ENCODE data around the gene HOXC9. TPM values are rescaled to one million over a fixed set of nuclear protein-coding genes. Genes with fewer than 3 reads are reported as not detected.

Gene HOXC9
- total RNA-seq, 2 donors from 2014 or later: not detected

DNA sequence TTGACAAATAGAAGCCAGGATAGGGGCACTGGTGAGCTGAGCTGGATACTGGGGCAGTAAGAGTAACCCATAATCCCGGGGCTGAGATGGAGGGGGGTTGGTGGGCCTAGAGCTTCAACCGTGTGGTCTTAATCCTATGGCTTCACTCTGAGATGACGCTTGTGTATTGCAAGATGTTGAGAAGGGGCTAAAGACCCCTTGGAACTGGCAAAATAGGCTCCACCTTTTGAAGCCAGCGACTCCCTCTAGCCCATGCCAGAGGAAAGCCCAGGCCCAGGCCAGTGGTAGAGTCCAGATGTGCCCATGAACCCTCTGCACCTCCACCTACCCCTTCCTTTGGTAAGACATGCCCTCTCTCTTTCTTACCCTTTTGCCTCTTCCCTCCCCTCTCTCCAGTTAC is 40.6 kb upstream of the HOXC9 start:
- no peak for ATAC-seq

DNA sequence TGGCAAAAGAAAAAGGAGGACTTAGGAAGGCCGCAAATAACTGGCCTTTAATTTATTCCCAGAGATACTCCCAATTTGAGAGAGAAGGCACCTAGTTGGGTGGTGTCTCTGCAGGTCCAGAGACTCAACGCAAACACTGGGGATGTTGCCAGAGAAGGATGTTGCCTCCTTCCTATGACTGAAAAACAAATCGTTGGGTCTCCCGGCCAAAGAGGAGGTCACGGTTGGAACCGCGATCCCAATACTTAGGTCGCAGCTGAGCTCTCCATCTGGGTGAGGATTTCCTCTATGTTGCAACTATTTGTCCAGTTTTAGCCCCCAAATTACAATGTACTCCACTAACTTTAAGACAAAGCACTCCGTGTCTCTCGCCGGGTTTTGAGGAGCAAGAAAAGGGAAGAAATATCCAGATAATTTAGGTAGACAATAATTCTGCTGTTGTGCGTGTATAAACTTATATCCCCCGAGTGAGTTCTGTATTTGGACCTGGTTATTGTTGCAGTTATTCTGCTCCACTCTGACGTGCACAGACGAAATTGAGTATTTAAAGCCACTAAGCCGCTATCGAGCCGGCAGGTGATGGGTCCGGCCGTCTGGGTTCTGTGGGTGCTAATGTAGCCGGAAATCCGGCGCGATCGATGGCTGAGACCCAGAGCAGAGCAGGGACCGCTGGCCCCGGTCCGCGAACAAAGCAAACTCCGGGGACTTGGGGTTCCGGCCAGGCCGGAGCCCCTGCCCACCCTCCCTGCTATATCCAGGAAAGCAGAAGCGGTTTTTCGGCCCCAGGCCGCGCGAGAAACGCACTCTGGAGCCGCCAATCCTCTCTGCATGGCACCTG is 39.6 kb upstream of the HOXC9 start:
- no peaks in the 10 kb centered on the region for H3K9me3 Mint-ChIP-seq

More for the DNA sequence above, 40.6 kb upstream of the HOXC9 start:
- Mint-ChIP-seq H3K27ac (peak overlapping the region in 1 of 2 donors; percentile 67), H3K36me3 (peaks cover 6 to 10% of the 10 kb centered on the region in 2 donors), H3K9me3 (no peaks in the 10 kb centered on the region)
- DNase-seq (ENCODE audit: low spot score in 2 of 2): no peak

DNA sequence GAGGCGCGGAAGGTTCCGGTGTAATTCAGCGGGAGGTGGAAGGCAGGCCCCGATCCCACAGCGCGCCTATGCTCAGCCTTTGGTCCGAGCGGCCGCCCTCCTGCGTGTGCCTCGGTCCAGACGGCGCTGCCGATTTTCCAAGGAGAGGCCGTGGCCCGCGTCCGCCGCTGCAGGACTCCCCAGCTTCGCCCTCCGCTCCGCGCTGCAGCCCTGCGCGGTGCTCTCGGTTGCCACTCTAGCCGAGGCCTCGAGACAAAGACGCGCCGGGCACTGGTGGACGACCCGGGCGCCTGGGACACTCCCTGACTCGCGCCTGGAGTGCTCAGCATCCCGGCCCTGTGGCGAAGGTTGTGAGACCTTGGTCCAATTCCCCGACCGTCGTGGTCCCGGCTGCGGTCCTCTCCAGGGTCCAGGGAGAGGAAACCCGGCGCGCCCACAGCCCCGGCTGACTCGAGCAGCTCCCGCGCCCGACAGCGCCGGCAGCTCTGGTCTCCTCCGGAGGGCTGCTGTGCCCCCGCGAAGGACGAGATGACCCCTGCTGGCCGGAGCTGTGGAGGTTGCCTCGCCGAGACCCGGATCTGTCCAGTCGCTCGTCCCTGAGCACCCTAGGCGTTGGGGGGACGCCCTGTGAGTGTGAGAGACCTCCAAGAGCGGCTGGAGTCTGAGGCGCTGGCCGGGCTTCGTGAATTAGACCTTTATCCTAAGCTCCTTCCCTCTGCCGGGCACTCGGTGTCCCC is 38.8 kb upstream of the HOXC9 start:
- Mint-ChIP-seq H3K36me3 (peaks cover 6 to 10% of the 10 kb centered on the region in 2 donors), H3K9me3 (no peaks in the 10 kb centered on the region), H3K27ac (no peak overlapping the region)
- no peak for ATAC-seq
- DNase-seq (ENCODE audit: low spot score in 2 of 2): no peak

More for the DNA sequence above, 39.6 kb upstream of the HOXC9 start:
- ATAC-seq (no peak), DNase-seq (ENCODE audit: low spot score in 2 of 2) (no peak)
- peaks cover 6 to 10% of the 10 kb centered on the region in 2 donors for H3K36me3 Mint-ChIP-seq
- peak overlapping the region in 1 of 2 donors; percentile 90 for H3K27ac Mint-ChIP-seq

DNA sequence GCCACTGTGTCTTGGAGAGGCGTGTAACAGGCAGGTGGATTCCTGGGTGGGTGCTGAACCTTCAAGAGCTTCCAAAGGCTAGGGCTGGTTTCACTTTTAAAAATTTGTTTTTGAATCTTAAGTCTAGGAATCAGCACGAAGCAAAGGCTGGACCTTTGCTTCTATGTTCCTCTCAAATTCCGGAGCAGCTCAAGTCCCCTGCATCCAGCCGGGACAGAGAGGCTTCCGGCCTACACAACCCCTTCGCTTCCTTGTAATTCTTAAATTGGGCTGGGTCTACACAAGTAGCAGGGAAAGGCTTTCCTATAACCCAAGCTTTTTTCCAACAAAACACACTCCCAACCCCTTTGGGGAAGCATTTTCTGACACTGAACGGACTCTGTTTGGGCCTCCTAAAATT is 37.0 kb upstream of the HOXC9 start:
- Mint-ChIP-seq H3K36me3 (peaks cover 6 to 10% of the 10 kb centered on the region in 2 donors), H3K27ac (no peak overlapping the region), H3K9me3 (no peaks in the 10 kb centered on the region)
- ATAC-seq (no peak), DNase-seq (ENCODE audit: low spot score in 2 of 2) (no peak)

DNA sequence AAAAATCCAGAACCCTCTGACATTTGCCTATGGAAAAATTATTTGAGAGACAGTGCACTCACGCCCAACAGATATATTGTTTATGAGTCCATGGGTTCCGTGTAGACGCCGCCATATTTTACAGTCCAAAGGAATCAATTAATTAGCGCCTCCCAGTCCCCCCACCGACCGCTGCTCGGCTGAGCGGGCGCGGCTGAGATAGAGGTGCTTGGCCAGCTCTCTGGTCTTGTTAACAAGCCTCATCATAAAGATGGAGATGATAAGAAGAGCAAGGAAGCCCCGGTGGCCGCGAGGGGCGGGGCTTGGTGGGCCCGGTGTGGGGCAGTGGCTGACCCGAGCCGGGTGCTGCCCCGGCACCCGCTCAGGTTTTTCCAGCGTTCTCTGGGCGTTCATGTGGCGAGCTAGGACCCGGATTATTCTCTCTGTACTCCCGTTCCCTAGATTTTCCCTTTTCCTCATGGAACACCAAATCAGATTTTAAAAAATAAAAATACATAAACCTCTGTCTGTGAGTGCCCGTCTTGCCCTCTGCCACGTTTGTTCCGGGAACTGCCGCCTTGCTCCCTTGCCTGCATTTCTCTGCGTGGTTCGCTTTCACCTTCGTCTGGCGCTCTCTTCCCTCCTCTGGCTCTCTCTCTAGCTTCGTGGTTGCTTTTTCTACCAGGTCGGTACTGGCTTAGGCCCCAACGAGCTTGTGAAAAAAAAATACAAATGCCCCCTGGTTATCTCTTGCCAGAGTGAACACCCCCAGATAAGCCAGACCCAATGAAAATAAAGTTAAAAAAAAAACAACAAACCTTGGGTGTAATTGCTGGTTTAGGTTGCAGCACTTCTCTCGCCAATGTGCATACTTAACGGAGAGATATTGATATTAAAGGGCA is 36.3 kb upstream of the HOXC9 start:
- Mint-ChIP-seq H3K36me3 (peaks cover 6 to 10% of the 10 kb centered on the region in 2 donors), H3K27ac (no peak overlapping the region), H3K9me3 (no peaks in the 10 kb centered on the region)
- DNase-seq (ENCODE audit: low spot score in 2 of 2) (no peak), ATAC-seq (no peak)

DNA sequence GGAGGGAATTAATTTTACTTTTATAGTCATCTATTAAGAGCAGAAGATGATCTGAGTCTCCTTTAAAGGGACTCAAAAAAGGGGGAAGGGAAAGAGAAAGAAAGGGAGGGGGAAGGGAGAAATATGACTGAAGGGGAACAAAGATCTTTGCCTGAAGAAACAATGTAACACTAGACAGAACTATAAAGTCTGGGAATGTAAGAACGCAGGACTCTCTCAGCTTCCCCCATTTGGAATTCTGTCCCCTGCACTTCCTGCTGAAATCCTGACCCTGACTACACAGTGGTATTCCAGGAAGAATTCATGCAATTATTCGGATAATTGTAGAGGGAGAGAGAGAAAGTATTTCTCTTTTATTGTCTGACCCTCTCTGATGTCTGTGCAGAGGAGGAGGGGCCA is 35.6 kb upstream of the HOXC9 start:
- DNase-seq (ENCODE audit: low spot score in 2 of 2) (no peak), ATAC-seq (no peak)
- no peak overlapping the region for H3K27ac Mint-ChIP-seq

DNA sequence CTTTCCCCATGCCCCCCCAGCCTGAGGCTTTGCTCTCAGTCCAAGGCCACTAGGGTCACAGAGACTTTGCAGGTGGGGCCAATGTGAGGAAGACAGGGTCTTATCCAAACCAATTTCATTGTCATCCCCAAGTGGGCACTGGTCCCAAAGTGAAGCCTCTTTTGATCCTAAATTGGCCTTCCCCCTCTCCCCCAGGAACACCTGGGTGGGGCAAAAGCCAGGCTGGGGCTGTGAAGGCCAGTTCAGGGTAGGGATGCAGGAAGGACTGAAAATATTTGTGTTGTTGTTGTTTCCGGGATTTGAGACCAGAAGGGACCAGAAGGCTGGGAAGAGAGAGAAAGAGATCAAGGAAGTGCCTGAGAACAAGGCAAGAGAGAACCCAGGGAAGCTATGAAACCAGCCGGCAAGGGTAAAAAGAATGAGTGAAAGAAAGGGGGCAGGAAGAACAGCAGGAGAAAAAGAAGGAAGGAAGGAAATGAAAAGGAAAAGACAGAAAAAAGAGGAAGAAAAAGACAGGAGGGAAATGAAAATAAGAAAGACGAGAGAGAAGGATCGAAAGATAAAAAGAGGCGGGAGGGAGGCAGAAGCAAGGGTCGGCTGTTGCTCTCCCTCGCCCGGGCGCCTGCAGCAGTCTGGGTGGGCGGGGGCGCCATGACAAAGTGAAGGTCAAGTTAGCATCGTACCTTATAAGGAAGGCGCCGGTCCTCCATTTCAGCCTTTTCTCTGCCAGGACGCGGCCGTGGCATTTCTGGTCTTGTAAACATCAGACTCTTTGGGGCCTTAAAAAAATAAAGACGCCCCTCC is 34.5 kb upstream of the HOXC9 start:
- DNase-seq (ENCODE audit: low spot score in 2 of 2): no peak
- no peak for ATAC-seq
- peaks cover 2 to 5% of the 10 kb centered on the region in 2 donors for H3K36me3 Mint-ChIP-seq
- no peak overlapping the region for H3K27ac Mint-ChIP-seq
- no peaks in the 10 kb centered on the region for H3K9me3 Mint-ChIP-seq

More for the DNA sequence above, 35.6 kb upstream of the HOXC9 start:
- Mint-ChIP-seq H3K9me3 (no peaks in the 10 kb centered on the region), H3K36me3 (peaks cover 6 to 10% of the 10 kb centered on the region in 2 donors)

DNA sequence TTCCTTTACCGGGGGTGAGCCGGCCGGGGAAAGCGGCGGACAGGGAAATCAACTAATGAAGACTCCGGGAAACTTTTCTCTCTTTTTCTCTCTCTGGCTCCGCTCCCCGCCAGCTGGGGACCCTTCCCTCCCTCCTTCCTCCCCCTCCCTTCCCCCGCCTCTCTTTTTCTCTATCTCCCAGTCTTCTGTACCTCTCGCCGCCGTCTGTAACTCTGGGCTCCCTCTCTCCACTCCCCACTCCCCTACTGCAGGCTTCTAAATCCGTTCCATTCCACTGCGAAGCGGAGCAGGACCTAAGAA is 33.9 kb upstream of the HOXC9 start:
- peaks cover 0 to 6% of the 10 kb centered on the region in 2 donors for H3K36me3 Mint-ChIP-seq
- DNase-seq (ENCODE audit: low spot score in 2 of 2) (no peak), ATAC-seq (no peak)
- no peaks in the 10 kb centered on the region for H3K9me3 Mint-ChIP-seq
- H3K27ac Mint-ChIP-seq: no peak overlapping the region

DNA sequence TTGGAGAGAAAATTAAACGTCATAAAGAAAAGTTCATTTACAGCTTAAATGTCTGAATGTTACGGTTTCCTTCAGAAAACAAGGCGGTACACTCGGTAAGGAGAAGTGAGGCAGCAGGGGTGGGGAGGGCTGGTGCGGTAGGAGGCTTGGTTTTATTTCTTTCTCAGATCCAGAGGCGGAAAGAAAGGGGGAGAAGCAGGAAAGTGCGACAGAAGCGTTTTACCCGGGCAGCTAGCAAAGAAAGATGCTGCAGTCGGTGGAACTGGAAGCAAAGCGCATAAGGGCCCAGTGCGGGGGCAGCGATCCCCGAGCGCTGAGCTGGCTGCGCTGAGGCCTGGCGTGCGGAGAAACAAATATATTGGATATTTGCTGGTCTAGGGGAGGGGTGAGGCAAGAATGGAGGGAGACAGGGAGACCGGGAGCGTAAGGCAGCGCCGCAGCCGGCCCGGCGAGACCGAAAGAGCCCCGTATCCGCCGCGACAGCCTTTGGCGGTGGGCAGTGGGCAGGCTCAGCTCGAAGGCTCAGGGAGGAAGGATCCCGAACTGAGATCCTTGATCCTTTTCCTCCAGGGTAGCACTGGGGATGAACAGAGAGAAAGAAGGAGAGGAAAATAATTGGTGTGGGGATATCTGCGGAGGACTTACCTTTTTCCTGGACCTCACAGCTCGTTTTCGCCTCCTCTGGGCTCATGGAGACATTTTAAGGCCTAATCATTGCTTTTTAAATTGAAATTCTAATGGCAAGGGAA is 33.4 kb upstream of the HOXC9 start:
- no peak for DNase-seq (ENCODE audit: low spot score in 2 of 2)
- peaks cover 0 to 11% of the 10 kb centered on the region in 2 donors for H3K36me3 Mint-ChIP-seq

DNA sequence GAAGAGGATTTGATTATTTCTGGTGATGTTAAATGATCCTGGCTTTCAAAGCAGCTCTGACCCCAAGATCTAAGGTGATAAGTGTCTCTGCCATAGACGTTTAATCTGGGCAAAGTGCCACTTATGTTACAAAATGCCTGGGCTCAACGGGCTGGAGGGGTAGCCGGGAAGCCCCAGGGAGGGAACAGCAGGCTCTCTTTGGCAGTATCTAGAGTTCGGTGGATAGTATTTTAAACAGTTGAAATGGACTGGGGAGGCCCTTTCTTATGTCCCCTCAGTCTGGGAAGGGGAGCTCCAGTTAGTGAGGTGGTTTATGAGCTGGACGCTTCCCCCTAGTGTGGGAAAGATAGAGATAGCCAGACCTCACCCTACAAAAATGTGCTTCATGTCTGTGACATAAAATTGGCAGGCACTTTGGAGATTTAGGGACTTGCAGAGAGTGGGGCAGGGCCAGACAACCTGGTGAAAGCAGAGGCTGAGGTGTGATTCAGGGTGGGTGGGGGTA is 32.5 kb upstream of the HOXC9 start:
- no peak for ATAC-seq
- no peak overlapping the region for H3K27ac Mint-ChIP-seq
- DNase-seq (ENCODE audit: low spot score in 2 of 2): no peak
- H3K36me3 Mint-ChIP-seq: peaks cover 0 to 12% of the 10 kb centered on the region in 2 donors
- no peaks in the 10 kb centered on the region for H3K9me3 Mint-ChIP-seq

More for the DNA sequence above, 33.4 kb upstream of the HOXC9 start:
- Mint-ChIP-seq H3K27ac (no peak overlapping the region), H3K9me3 (no peaks in the 10 kb centered on the region)
- no peak for ATAC-seq

DNA sequence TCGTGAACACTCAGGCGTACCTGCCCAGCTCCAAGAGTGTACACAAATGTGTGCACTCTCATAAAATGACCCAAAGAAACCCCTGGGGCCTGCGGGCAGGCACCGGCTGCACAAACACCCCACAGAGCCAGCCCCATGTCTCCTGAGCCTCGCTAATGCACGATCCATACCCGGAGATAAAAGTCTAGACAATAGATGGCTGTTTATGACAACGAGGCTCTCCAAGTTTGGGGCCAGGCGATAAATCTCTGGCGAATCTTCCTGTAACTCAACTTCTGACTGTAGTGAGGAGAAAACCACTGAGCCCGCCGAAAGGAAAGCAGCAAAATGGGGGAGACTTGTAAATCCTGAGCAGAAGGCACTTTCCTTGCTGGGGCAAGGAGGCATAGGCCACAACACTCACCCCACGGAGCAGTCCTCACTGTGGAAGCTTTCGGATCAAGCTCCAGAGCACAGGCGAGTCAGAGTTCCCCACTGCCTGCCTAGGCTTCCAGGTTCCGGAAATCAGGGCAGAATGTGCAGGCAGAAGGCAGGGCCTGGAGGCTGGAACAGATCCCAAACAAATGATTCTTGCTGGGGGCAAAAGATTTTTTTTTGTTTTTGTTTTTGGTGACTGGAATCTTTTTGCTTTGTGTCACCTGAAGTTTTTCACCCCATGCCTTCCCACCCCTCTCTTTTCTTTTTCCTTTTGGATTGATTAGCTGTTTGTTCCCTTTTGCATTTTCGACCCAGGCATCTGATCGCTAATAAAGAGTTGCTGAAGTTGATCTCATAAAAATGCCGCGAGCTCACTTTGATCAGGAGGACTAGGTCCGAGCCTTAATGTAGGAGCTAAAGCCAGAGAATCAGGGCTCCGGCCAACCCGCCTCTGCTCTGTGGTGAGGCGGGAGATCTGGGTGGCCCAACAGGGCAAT is 31.5 kb upstream of the HOXC9 start:
- peaks cover 0 to 5% of the 10 kb centered on the region in 2 donors for H3K9me3 Mint-ChIP-seq
- no peak overlapping the region for H3K27ac Mint-ChIP-seq
- H3K36me3 Mint-ChIP-seq: peaks cover 7 to 19% of the 10 kb centered on the region in 2 donors
- ATAC-seq (no peak), DNase-seq (ENCODE audit: low spot score in 2 of 2) (no peak)

DNA sequence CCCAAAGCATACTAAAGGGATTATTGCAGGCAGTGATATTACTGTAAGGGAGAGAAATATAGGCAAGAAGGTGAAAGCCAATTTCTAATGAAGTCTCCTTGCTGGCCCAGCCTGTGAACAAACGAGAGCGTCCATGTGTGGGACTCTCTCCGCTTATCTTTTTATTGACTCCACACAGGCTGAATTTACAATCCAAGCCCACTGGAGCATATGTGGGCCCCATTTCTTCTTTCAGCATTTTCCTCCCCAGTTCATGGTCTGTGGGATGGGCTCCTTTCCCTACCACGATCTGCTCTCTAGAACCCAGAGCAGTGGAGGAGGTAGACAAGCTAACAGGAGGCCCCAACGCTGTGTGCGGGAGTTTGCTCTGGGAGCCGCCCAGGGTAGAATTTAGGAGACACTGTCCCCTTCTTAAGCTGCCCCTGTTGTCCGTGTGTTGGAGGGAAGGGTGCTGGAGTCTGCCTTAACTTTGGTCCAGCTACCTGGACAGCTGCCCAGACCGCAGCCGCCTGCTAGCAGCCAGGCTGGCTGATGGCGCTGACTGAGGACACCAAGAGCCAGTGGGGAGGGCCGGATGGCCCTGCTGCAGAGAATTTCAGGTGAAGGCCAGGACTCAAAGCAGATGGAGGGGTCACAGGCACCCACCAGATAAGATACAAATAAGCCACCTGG is 30.2 kb upstream of the HOXC9 start:
- DNase-seq (ENCODE audit: low spot score in 2 of 2): no peak
- no peak for ATAC-seq
- Mint-ChIP-seq H3K9me3 (peaks cover 0 to 5% of the 10 kb centered on the region in 2 donors), H3K27ac (no peak overlapping the region), H3K36me3 (peaks cover 7 to 20% of the 10 kb centered on the region in 2 donors)

DNA sequence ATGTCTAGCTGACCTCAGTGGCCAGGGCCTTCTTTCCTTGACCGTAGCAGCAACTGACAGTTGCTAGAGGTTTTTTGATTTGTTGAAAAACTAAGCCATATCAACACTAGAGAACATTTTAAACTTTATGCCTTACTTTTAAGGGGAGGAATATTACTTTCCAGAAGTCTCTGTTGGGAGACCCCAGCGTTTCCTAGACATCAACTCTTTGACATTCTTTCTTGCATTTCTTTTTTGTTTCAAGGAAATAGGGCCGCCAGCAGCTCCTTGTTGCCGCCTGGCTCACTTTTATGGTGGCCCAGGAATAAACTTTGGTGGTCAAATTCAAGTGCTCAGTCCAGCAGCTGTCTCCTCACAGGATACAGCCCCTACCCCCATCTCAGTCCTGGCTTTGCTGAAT is 29.5 kb upstream of the HOXC9 start:
- DNase-seq (ENCODE audit: low spot score in 2 of 2) (no peak), ATAC-seq (no peak)
- H3K9me3 Mint-ChIP-seq: peaks cover 0 to 5% of the 10 kb centered on the region in 2 donors
- H3K27ac Mint-ChIP-seq: no peak overlapping the region
- peaks cover 7 to 20% of the 10 kb centered on the region in 2 donors for H3K36me3 Mint-ChIP-seq

DNA sequence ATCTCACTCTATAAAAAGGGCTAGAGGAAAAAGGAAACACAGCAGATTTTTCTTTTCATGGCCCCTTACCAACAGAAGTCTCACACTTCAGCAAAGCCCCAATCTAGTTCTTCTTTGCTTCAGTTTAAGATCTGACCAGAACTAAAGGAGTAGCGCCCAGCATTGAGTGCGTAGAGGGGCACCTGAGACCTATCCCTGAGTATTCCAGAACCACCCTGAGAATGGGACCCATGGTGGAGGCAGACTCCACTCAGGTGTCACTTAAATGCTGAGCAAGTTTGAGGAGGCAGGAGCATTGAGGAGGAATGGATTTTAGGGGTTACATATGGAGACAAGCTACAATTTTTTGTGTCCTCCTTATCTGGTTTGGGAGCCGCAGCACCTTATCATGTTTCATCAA is 28.8 kb upstream of the HOXC9 start:
- Mint-ChIP-seq H3K9me3 (peaks cover 0 to 5% of the 10 kb centered on the region in 2 donors), H3K36me3 (peaks cover 7 to 20% of the 10 kb centered on the region in 2 donors), H3K27ac (no peak overlapping the region)
- ATAC-seq (no peak), DNase-seq (ENCODE audit: low spot score in 2 of 2) (no peak)

Measured in activated naive CD4-positive, alpha-beta T cell treated with anti-CD3 and anti-CD28 coated beads, Interleukin-2, amount 50 U/mL, for 72 hours (primary cell).